Naive thymus-derived CD4-positive, alpha-beta T cell (primary cell): ENCODE data around the gene SCD5. TPM values are rescaled to one million over a fixed set of nuclear protein-coding genes. Genes with fewer than 3 reads are reported as not detected.
A peak's percentile ranks its signal among the peaks of the same experiment; 100 is the strongest.

ENCODE experiments used
- ATAC-seq: fragments of 150-1000 bp; cut with Tn5 transposase; 2 replicates; pipeline ENCODE4 v1.10.0; 2021; ENCODE audit warnings: mild to moderate bottlenecking, moderate library complexity
- CTCF ChIA-PET: fragments of 350-600 bp; sonication (Branson Sonifier 250); formaldehyde crosslinking; loops from one replicate; lab custom pipeline; 2021; ENCODE audit warnings: antibody characterized with exemption; lab: Charles Lee
- POLR2A ChIA-PET: fragments of 350-600 bp; sonication (Branson Sonifier 250); formaldehyde crosslinking; loops from one replicate; lab custom pipeline; 2021; ENCODE audit warnings: antibody characterized with exemption, inconsistent platforms; lab: Charles Lee
- DNase-seq, 9 donors: peaks; one replicate each; pipeline versions ENCODE4 v3.0.0 to v3.0.0-alpha.2; 2020 to 2022; ENCODE audit warnings: mixed read lengths in 1 of 9
- H3K27ac ChIP-seq: one replicate; pipeline ENCODE4 v1.7.0; 2013; ENCODE audit warnings: mild to moderate bottlenecking, low read depth, low read length, moderate library complexity
- H3K27me3 ChIP-seq, 2 donors: one replicate each; pipeline ENCODE4 v1.7.0; 2013; ENCODE audit warnings: low read length in 2 of 2, mild to moderate bottlenecking in 2 of 2, moderate library complexity in 2 of 2; ENCODE audit not compliant: control insufficient read depth in 2 of 2, insufficient read depth in 2 of 2
- H3K36me3 ChIP-seq, 3 experiments: 1 replicate in 2 of 3; 2 replicates in 1 of 3; pipeline ENCODE4 v1.7.0; 2013; ENCODE audit warnings: low read length in 3 of 3, mild to moderate bottlenecking in 3 of 3, moderate library complexity in 1 of 3; ENCODE audit not compliant: insufficient read depth in 3 of 3, control insufficient read depth in 2 of 3
- H3K4me1 ChIP-seq, 2 donors: one replicate each; pipeline ENCODE4 v1.7.0; 2013; ENCODE audit warnings: low read length in 2 of 2, mild to moderate bottlenecking in 2 of 2, moderate library complexity in 1 of 2; ENCODE audit not compliant: control insufficient read depth in 2 of 2, insufficient read depth in 2 of 2
- H3K4me3 ChIP-seq: 2 replicates; pipeline ENCODE4 v1.7.0; 2013; ENCODE audit warnings: mild to moderate bottlenecking, low read length
- H3K9me3 ChIP-seq, 3 experiments: 1 replicate in 2 of 3; 2 replicates in 1 of 3; pipeline ENCODE4 v1.7.0; 2013; ENCODE audit warnings: low read length in 3 of 3; ENCODE audit not compliant: control insufficient read depth in 2 of 3
- H3K27ac Mint-ChIP-seq, 9 donors: one replicate each; pipeline ENCODE4 v1.8.0; 2020 to 2022; ENCODE audit warnings: mixed read lengths in 9 of 9, mild to moderate bottlenecking in 8 of 9, moderate library complexity in 5 of 9, inconsistent platforms in 2 of 9
- H3K27me3 Mint-ChIP-seq, 5 donors: one replicate each; pipeline ENCODE4 v1.8.0; 2021 to 2022; ENCODE audit warnings: mixed read lengths in 5 of 5, mild to moderate bottlenecking in 1 of 5
- H3K36me3 Mint-ChIP-seq, 5 donors: one replicate each; pipeline ENCODE4 v1.8.0; 2020 to 2022; ENCODE audit warnings: mixed read lengths in 5 of 5, mild to moderate bottlenecking in 3 of 5, inconsistent platforms in 1 of 5
- H3K4me1 Mint-ChIP-seq, 7 donors: one replicate each; pipeline ENCODE4 v1.8.0; 2020 to 2022; ENCODE audit warnings: mixed read lengths in 7 of 7, mild to moderate bottlenecking in 3 of 7, inconsistent platforms in 1 of 7
- H3K4me3 Mint-ChIP-seq, 10 donors: one replicate each; pipeline ENCODE4 v1.8.0; 2020 to 2022; ENCODE audit warnings: mild to moderate bottlenecking in 10 of 10, mixed read lengths in 10 of 10, moderate library complexity in 6 of 10, inconsistent platforms in 2 of 10
- H3K9me3 Mint-ChIP-seq, 11 donors: one replicate each; pipeline ENCODE4 v1.8.0; 2020 to 2022; ENCODE audit warnings: mixed read lengths in 11 of 11, mild to moderate bottlenecking in 4 of 11, inconsistent platforms in 1 of 11, moderate library complexity in 1 of 11
- intact Hi-C, 2 donors: fragments of 100-400 bp; cut with micrococcal nuclease; formaldehyde crosslinking; loops; one replicate each; pipeline ENCODE4 v1.15.1; 2023
- polyA plus RNA-seq, 2 donors: library from polyadenylated mRNA; unstranded; fragments of 300-500 nt; fragmentation: Illumina TruSeq; gene quantifications; one replicate each; pipeline ENCODE4 v1.2.3, GENCODE V29; 2021
- total RNA-seq, 6 experiments: library from RNA in 5 of 6; stranded (reverse) in 5 of 6; gene quantifications; 1 replicate in 5 of 6; 2 replicates in 1 of 6; pipeline ENCODE4 v1.2.3 and lab custom pipeline; 2021 to 2026

Gene SCD5
- total and polyA plus RNA-seq, 7 experiments from 2014 or later: 0.13 to 1.5 (median 0.44) TPM; not detected in 4

GRCh38 chr4:82747686-82748575 lies 50.7 kb downstream of the SCD5 start:
- ChIA-PET POLR2A (no interaction called here), CTCF (no interaction called here)
- no peak overlapping the region for H3K4me3 Mint-ChIP-seq
- intact Hi-C loops: no loop called here
- no peak overlapping the region for H3K27ac Mint-ChIP-seq
- H3K4me1 Mint-ChIP-seq: no peaks in the 10 kb centered on the region
- H3K27me3 ChIP-seq: no peaks in the 10 kb centered on the region
- H3K27ac ChIP-seq: no peak overlapping the region
- no peaks in the 10 kb centered on the region for H3K36me3 Mint-ChIP-seq
- H3K4me3 ChIP-seq: no peak overlapping the region
- no peaks in the 10 kb centered on the region for H3K9me3 ChIP-seq
- H3K36me3 ChIP-seq: no peaks in the 10 kb centered on the region
- H3K27me3 Mint-ChIP-seq: peaks cover 5 to 45% (median 16%) of the 10 kb centered on the region in 5 donors
- no peak for ATAC-seq
- no peak for DNase-seq
- no peaks in the 10 kb centered on the region for H3K4me1 ChIP-seq
- no peaks in the 10 kb centered on the region for H3K9me3 Mint-ChIP-seq

- POLR2A ChIA-PET: no interaction called here
Measured at GRCh38 chr4:82746705-82747574, 51.7 kb downstream of the SCD5 start.

GRCh38 chr4:82745173-82745842 lies 53.3 kb downstream of the SCD5 start:
- no peaks in the 10 kb centered on the region for H3K9me3 ChIP-seq
- Mint-ChIP-seq H3K36me3 (peaks cover 0 to 4% (median 0%) of the 10 kb centered on the region in 5 donors), H3K4me3 (no peak overlapping the region), H3K27ac (no peak overlapping the region), H3K9me3 (no peaks in the 10 kb centered on the region), H3K27me3 (peaks cover 5 to 37% (median 20%) of the 10 kb centered on the region in 5 donors), H3K4me1 (no peaks in the 10 kb centered on the region)
- CTCF ChIA-PET: no interaction called here
- ATAC-seq (no peak), DNase-seq (no peak)
- no peaks in the 10 kb centered on the region for H3K4me1 ChIP-seq
- POLR2A ChIA-PET: no interaction called here
- H3K4me3 ChIP-seq: no peak overlapping the region
- intact Hi-C loops: no loop called here
- no peaks in the 10 kb centered on the region for H3K36me3 ChIP-seq
- H3K27me3 ChIP-seq: no peaks in the 10 kb centered on the region
- no peak overlapping the region for H3K27ac ChIP-seq

More at GRCh38 chr4:82746705-82747574, 51.7 kb downstream of the SCD5 start:
- Mint-ChIP-seq H3K4me3 (no peak overlapping the region), H3K27me3 (peaks cover 5 to 47% (median 20%) of the 10 kb centered on the region in 5 donors), H3K36me3 (no peaks in the 10 kb centered on the region), H3K9me3 (no peaks in the 10 kb centered on the region), H3K4me1 (no peaks in the 10 kb centered on the region), H3K27ac (no peak overlapping the region)
- Histone ChIP-seq H3K4me1 (no peaks in the 10 kb centered on the region), H3K27me3 (no peaks in the 10 kb centered on the region), H3K4me3 (no peak overlapping the region), H3K27ac (no peak overlapping the region), H3K36me3 (no peaks in the 10 kb centered on the region), H3K9me3 (no peaks in the 10 kb centered on the region)
- DNase-seq: no peak
- no peak for ATAC-seq
- intact Hi-C loops: no loop called here
- CTCF ChIA-PET: no interaction called here

GRCh38 chr4:82744284-82744968 lies 54.2 kb downstream of the SCD5 start:
- H3K4me1 Mint-ChIP-seq: peaks cover 0 to under 1% (median 0%) of the 10 kb centered on the region in 7 donors
- ChIA-PET CTCF (no interaction called here), POLR2A (no interaction called here)
- H3K9me3 Mint-ChIP-seq: no peaks in the 10 kb centered on the region
- intact Hi-C loops: no loop called here
- peaks cover 0 to 4% (median 0%) of the 10 kb centered on the region in 5 donors for H3K36me3 Mint-ChIP-seq
- Histone ChIP-seq H3K27ac (no peak overlapping the region), H3K9me3 (no peaks in the 10 kb centered on the region), H3K4me1 (no peaks in the 10 kb centered on the region), H3K27me3 (no peaks in the 10 kb centered on the region), H3K4me3 (no peak overlapping the region), H3K36me3 (no peaks in the 10 kb centered on the region)
- H3K27ac Mint-ChIP-seq: peak overlapping the region in 1 of 9 donors; percentile 26
- ATAC-seq (no peak), DNase-seq (no peak)
- H3K4me3 Mint-ChIP-seq: no peak overlapping the region
- H3K27me3 Mint-ChIP-seq: peaks cover 5 to 30% (median 20%) of the 10 kb centered on the region in 5 donors

GRCh38 chr4:82741188-82741587 lies 57.4 kb downstream of the SCD5 start:
- Mint-ChIP-seq H3K36me3 (peaks cover 0 to 4% (median 0%) of the 10 kb centered on the region in 5 donors), H3K27ac (no peak overlapping the region), H3K9me3 (no peaks in the 10 kb centered on the region), H3K27me3 (peaks cover 5 to 18% (median 8%) of the 10 kb centered on the region in 5 donors), H3K4me1 (peaks cover 0 to 2% (median 0%) of the 10 kb centered on the region in 7 donors), H3K4me3 (no peak overlapping the region)
- ChIA-PET POLR2A (no interaction called here), CTCF (no interaction called here)
- H3K9me3 ChIP-seq: no peaks in the 10 kb centered on the region
- no peak overlapping the region for H3K27ac ChIP-seq
- no peaks in the 10 kb centered on the region for H3K27me3 ChIP-seq
- DNase-seq: no peak
- intact Hi-C loops: no loop called here
- H3K4me3 ChIP-seq: no peak overlapping the region
- H3K4me1 ChIP-seq: no peaks in the 10 kb centered on the region
- no peak for ATAC-seq
- no peaks in the 10 kb centered on the region for H3K36me3 ChIP-seq
